OCI-LY1 (cell line): ENCODE measurements around the gene NYAP1.

Source experiments
- H2AFZ ChIP-seq: fragments of 200-600 bp; sonication (generic), shearing (Covaris generic); 2 replicates; pipeline ENCODE4 v1.6.0; 2014; ENCODE audit warnings: antibody characterized with exemption, mild to moderate bottlenecking, low read length
- H3F3A ChIP-seq: fragments of 200-600 bp; sonication (generic), shearing (Covaris generic); 2 replicates; pipeline ENCODE4 v1.6.0; 2014; ENCODE audit warnings: mild to moderate bottlenecking, antibody characterized with exemption, low read length, moderate library complexity; ENCODE audit not compliant: insufficient read depth
- H3K27ac ChIP-seq: fragments of 200-600 bp; sonication (generic); 2 replicates; pipeline ENCODE4 v1.5.1; 2014; ENCODE audit warnings: low read length, mixed run types, mild to moderate bottlenecking, low read depth; ENCODE audit not compliant: poor library complexity, severe bottlenecking
- H3K27me3 ChIP-seq: fragments of 200-600 bp; sonication (generic); 2 replicates; pipeline ENCODE4 v1.6.0; 2014; ENCODE audit warnings: antibody characterized with exemption, mild to moderate bottlenecking, low read length, moderate library complexity; ENCODE audit not compliant: insufficient read depth
- H3K36me3 ChIP-seq: fragments of 200-600 bp; sonication (generic); 2 replicates; pipeline ENCODE4 v1.6.1; 2014; ENCODE audit warnings: mild to moderate bottlenecking, antibody characterized with exemption, low read length, moderate library complexity, mixed read lengths; ENCODE audit not compliant: insufficient read depth
- H3K4me1 ChIP-seq: fragments of 200-600 bp; sonication (generic); 2 replicates; pipeline ENCODE4 v1.5.1; 2014; ENCODE audit warnings: mild to moderate bottlenecking, low read length, moderate library complexity; ENCODE audit not compliant: insufficient read depth, severe bottlenecking
- H3K4me2 ChIP-seq: fragments of 200-600 bp; sonication (generic), shearing (Covaris generic); 2 replicates; pipeline ENCODE4 v1.6.1; 2014; ENCODE audit warnings: low read length
- H3K4me3 ChIP-seq: fragments of 200-600 bp; sonication (generic); 2 replicates; pipeline ENCODE4 v1.5.1; 2014; ENCODE audit warnings: low read length, low read depth, mild to moderate bottlenecking, mixed read lengths; ENCODE audit not compliant: poor library complexity, severe bottlenecking
- H3K79me2 ChIP-seq: fragments of 200-600 bp; shearing (Covaris generic); 2 replicates; pipeline ENCODE4 v1.6.1; 2016; ENCODE audit warnings: mixed run types, low read length, mixed read lengths; ENCODE audit not compliant: insufficient read depth
- H3K9ac ChIP-seq: fragments of 200-600 bp; sonication (generic), shearing (Covaris generic); 2 replicates; pipeline ENCODE4 v1.6.1; 2014; ENCODE audit warnings: mild to moderate bottlenecking, low read length, mixed read lengths
- H3K9me2 ChIP-seq: fragments of 200-600 bp; sonication (generic), shearing (Covaris generic); 2 replicates; pipeline ENCODE4 v1.6.1; 2014; ENCODE audit warnings: low read depth, mild to moderate bottlenecking, low read length, mixed read lengths
- H3K9me3 ChIP-seq: fragments of 200-600 bp; shearing (Covaris generic); 2 replicates; pipeline ENCODE4 v1.6.1; 2014; ENCODE audit warnings: low read length, mixed read lengths
- H4K20me1 ChIP-seq: fragments of 200-600 bp; sonication (generic), shearing (Covaris generic); 2 replicates; pipeline ENCODE4 v1.6.0; 2016; ENCODE audit warnings: mild to moderate bottlenecking, low read length; ENCODE audit not compliant: insufficient read depth
- CTCF ChIP-seq: fragments of 200-600 bp; sonication (generic), shearing (Covaris generic); IDR thresholded peaks from 2 replicates; pipeline ENCODE4 v1.5.1; 2017; ENCODE audit warnings: mild to moderate bottlenecking, antibody characterized with exemption, low read length, moderate library complexity, mixed read lengths
- EZH2 ChIP-seq: fragments of 200-600 bp; sonication (generic), shearing (Covaris generic); IDR thresholded peaks from 2 replicates; pipeline ENCODE4 v1.8.0; 2017; ENCODE audit warnings: borderline replicate concordance, mixed run types, mild to moderate bottlenecking, antibody characterized with exemption, low read length, moderate library complexity, mixed read lengths

NYAP1 gene

DNA sequence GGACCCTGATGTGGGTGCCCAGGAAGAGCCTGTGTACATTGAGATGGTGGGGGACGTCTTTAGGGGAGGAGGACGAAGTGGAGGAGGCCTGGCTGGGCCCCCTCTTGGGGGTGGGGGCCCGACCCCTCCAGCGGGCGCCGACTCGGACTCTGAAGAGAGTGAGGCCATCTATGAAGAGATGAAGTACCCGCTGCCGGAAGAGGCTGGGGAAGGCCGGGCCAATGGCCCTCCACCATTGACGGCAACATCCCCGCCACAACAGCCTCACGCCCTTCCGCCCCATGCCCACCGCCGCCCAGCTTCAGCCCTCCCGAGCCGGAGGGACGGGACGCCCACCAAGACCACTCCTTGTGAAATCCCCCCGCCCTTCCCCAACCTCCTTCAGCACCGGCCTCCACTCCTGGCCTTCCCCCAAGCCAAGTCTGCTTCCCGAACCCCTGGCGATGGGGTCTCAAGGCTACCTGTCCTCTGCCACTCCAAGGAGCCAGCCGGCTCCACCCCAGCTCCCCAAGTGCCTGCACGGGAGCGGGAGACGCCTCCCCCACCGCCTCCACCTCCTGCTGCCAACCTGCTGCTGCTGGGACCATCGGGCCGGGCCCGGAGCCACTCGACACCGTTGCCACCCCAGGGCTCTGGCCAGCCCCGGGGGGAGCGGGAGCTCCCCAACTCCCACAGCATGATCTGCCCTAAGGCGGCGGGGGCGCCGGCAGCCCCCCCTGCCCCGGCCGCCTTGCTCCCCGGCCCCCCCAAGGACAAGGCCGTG, 4.8 kb downstream of the NYAP1 start:
- Histone ChIP-seq H3K9ac (no peak overlapping the region), H3K4me3 (no peak overlapping the region), H3K4me1 (no peaks in the 10 kb centered on the region), H4K20me1 (no peaks in the 10 kb centered on the region), H3K4me2 (no peak overlapping the region), H3K9me2 (no peaks in the 10 kb centered on the region), H3K27ac (no peak overlapping the region), H2AFZ (no peak overlapping the region), H3F3A (no peaks in the 10 kb centered on the region), H3K27me3 (peaks cover 14% of the 10 kb centered on the region), H3K79me2 (no peaks in the 10 kb centered on the region), H3K36me3 (no peaks in the 10 kb centered on the region), H3K9me3 (no peaks in the 10 kb centered on the region)
- TF ChIP-seq CTCF (no peak), EZH2 (no peak)

DNA sequence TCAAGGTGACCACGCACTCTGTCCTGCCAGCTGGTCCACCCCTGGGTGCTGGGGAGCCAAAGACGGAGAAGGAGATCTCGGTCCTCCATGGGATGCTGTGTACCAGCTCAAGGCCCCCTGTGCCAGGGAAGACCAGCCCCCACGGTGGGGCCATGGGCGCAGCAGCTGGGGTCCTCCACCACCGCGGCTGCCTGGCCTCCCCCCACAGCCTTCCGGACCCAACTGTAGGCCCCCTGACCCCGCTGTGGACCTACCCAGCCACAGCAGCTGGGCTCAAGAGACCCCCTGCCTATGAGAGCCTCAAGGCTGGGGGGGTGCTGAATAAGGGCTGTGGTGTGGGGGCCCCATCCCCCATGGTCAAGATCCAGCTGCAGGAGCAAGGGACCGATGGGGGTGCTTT, 5.4 kb downstream of the NYAP1 start:
- H3K9ac ChIP-seq = no peak overlapping the region
- H3K27ac ChIP-seq = no peak overlapping the region
- H3K4me2 ChIP-seq = no peak overlapping the region
- no peaks in the 10 kb centered on the region for H3K4me1 ChIP-seq
- H3K36me3 ChIP-seq = no peaks in the 10 kb centered on the region
- no peaks in the 10 kb centered on the region for H3F3A ChIP-seq
- H3K27me3 ChIP-seq = peaks cover 14% of the 10 kb centered on the region
- H3K79me2 ChIP-seq = no peaks in the 10 kb centered on the region
- TF ChIP-seq CTCF (no peak), EZH2 (no peak)
- H4K20me1 ChIP-seq = no peaks in the 10 kb centered on the region
- no peak overlapping the region for H2AFZ ChIP-seq
- H3K9me3 ChIP-seq = no peaks in the 10 kb centered on the region
- H3K9me2 ChIP-seq = no peaks in the 10 kb centered on the region
- H3K4me3 ChIP-seq = no peak overlapping the region

- Histone ChIP-seq H3K9me3 (no peaks in the 10 kb centered on the region), H3K9me2 (no peaks in the 10 kb centered on the region), H2AFZ (no peak overlapping the region), H4K20me1 (no peaks in the 10 kb centered on the region), H3K36me3 (no peaks in the 10 kb centered on the region), H3K4me3 (no peak overlapping the region), H3K4me1 (no peaks in the 10 kb centered on the region), H3K27ac (no peak overlapping the region), H3F3A (no peaks in the 10 kb centered on the region), H3K4me2 (no peak overlapping the region), H3K27me3 (peaks cover 17% of the 10 kb centered on the region), H3K79me2 (no peaks in the 10 kb centered on the region), H3K9ac (no peak overlapping the region)
- TF ChIP-seq EZH2 = no peak
- no peak for TF ChIP-seq CTCF
Observed at GRCh38 chr7:100489824-100490223, 6.1 kb downstream of the NYAP1 start.
